Mesendoderm (in vitro differentiated cells): ENCODE results near the gene ATP5F1D.

Source experiments
- DNase-seq: peaks from one replicate; pipeline ENCODE4 v3.0.0; 2013
- H2AK5ac ChIP-seq: 2 replicates; pipeline ENCODE4 v1.6.1; 2013; ENCODE audit warnings: low read length, inconsistent platforms
- H2BK120ac ChIP-seq: 2 replicates; pipeline ENCODE4 v1.6.1; 2013; ENCODE audit warnings: low read depth, mild to moderate bottlenecking, low read length, moderate library complexity, mixed read lengths
- H2BK15ac ChIP-seq: replicated peaks from 2 replicates; pipeline ENCODE4 v1.6.1; 2013; ENCODE audit warnings: low read depth, mild to moderate bottlenecking, moderate library complexity
- H2BK5ac ChIP-seq: 2 replicates; pipeline ENCODE4 v1.6.1; 2013; ENCODE audit warnings: low read length, inconsistent platforms
- H3K18ac ChIP-seq: 2 replicates; pipeline ENCODE4 v1.6.1; 2013; ENCODE audit warnings: mild to moderate bottlenecking, low read length, mixed read lengths
- H3K23ac ChIP-seq: one replicate; pipeline ENCODE4 v1.6.1; 2013; ENCODE audit warnings: low read length
- H3K27ac ChIP-seq: 2 replicates; pipeline ENCODE4 v1.5.1; 2013; ENCODE audit warnings: low read depth, mild to moderate bottlenecking, inconsistent platforms, low read length, moderate library complexity
- H3K27me3 ChIP-seq: 2 replicates; pipeline ENCODE4 v1.6.1; 2013; ENCODE audit warnings: low read length, control low read depth, mild to moderate bottlenecking, inconsistent platforms; ENCODE audit not compliant: insufficient read depth, poor library complexity
- H3K36me3 ChIP-seq: 2 replicates; pipeline ENCODE4 v1.6.1; 2013; ENCODE audit warnings: low read length, inconsistent platforms; ENCODE audit not compliant: control insufficient read depth, insufficient read depth
- H3K4ac ChIP-seq: one replicate; pipeline ENCODE4 v1.6.1; 2013; ENCODE audit warnings: low read depth, mild to moderate bottlenecking, low read length, moderate library complexity
- H3K4me1 ChIP-seq: 2 replicates; pipeline ENCODE4 v1.6.1; 2013; ENCODE audit warnings: low read depth, low read length, inconsistent platforms; ENCODE audit not compliant: control insufficient read depth
- H3K4me2 ChIP-seq: 2 replicates; pipeline ENCODE4 v1.6.1; 2013; ENCODE audit warnings: low read length
- H3K4me3 ChIP-seq: 2 replicates; pipeline ENCODE4 v1.5.1; 2013; ENCODE audit warnings: mild to moderate bottlenecking, low read length
- H3K56ac ChIP-seq: one replicate; pipeline ENCODE4 v1.6.1; 2013; ENCODE audit warnings: low read length
- H3K79me1 ChIP-seq: 2 replicates; pipeline ENCODE4 v1.6.1; 2013; ENCODE audit warnings: low read length, inconsistent platforms
- H3K79me2 ChIP-seq: 2 replicates; pipeline ENCODE4 v1.6.1; 2013; ENCODE audit warnings: mild to moderate bottlenecking, low read length; ENCODE audit not compliant: control insufficient read depth, insufficient read depth
- H3K9ac ChIP-seq: 2 replicates; pipeline ENCODE4 v1.6.1; 2013; ENCODE audit warnings: low read length, inconsistent platforms
- H4K5ac ChIP-seq: one replicate; pipeline ENCODE4 v1.6.1; 2013; ENCODE audit warnings: low read length
- H4K8ac ChIP-seq: one replicate; pipeline ENCODE4 v1.6.1; 2013; ENCODE audit warnings: low read depth, mild to moderate bottlenecking, control low read depth, low read length, moderate library complexity
- WGBS: extraction: QIAGEN DNeasy Blood & Tissue Kit; methylation state at CpG from one replicate; pipeline ENCODE4 v1.1.7; 2013; ENCODE audit warnings: low lambda C conversion rate, missing lambda C conversion rate; ENCODE audit not compliant: insufficient coverage; ENCODE audit errors: extremely low coverage; 5-methylcytosine and 5-hydroxymethylcytosine counted together

Gene ATP5F1D

DNA sequence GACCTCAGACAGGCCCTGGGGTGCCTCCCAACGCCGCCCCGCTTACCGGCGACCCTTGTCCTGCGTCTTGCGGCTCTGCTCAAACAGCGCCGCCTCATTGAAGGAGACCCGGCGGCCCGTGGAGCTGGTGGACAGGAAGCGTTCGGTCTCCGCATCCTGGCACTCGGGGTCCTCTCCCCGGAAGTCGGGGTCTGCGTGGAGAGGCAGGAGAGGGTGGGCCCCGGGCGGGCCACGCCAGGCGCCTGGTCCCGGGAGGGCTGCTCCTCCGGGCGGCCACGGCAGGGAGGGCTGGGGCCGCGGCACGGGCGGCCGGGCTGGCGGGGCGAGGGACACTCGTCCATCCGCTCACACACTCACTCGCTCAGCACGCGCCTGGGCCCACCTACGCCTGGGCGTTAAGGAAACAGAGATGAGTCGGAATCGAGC lies 6.6 kb upstream of the ATP5F1D start:
- DNase-seq: no peak
- H4K8ac ChIP-seq: no peak overlapping the region

DNA sequence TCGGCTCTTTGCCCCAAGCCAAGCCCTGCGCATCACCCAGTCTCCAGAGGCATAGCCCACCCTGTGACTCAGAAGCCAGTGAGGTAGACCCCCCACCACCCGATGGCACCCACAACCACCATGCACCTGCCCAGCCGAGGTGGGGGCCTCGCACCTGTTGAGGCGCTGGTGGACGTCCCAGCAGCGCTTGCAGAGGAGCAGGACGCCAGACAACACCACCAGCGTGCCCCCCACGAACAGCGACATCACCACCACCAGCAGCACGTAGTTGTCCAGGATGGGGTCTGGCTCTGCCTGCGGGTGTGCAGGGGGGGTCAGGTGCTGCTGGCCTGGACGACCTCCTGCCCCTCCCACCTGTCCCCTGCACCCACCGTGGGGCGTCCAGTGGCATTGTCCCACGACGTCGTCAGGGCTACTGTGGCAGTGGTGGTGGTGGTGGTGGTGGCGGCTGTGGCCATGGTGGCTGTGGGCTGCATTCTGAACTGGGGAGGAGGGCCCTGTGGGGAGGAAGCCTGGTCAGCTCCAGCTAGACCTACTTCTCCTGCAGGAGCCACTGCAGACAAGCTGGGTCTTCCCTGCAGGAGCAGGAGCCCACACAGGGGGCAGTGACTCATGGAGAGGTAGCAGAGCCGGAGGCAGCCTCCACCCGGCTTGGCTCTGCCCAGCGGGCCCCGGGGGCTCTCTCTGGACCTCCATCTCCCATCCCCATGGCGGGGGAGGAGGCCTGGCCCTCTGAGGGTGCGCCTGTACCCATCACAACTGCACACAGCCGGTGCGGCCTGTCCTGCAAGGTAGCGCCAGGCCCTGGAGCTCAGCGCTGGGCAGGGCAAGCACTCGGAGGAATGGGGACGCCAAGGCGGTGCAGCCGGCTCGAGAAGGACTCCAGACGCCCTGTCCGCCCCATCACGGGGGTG lies 5.7 kb upstream of the ATP5F1D start:
- Histone ChIP-seq H3K4me2 (peak overlapping the region; percentile 34), H3K18ac (no peak overlapping the region), H2AK5ac (no peak overlapping the region), H3K4ac (no peak overlapping the region), H3K36me3 (no peaks in the 10 kb centered on the region), H3K79me2 (no peaks in the 10 kb centered on the region), H2BK120ac (no peak overlapping the region), H2BK5ac (no peak overlapping the region), H3K27me3 (no peaks in the 10 kb centered on the region), H3K56ac (peak overlapping the region; percentile 73), H3K27ac (no peak overlapping the region), H4K5ac (no peak overlapping the region), H3K4me1 (no peaks in the 10 kb centered on the region), H3K9ac (peak overlapping the region; percentile 54), H3K23ac (peak overlapping the region; percentile 50), H2BK15ac (no peak overlapping the region), H4K8ac (no peak overlapping the region), H3K79me1 (no peaks in the 10 kb centered on the region), H3K4me3 (no peak overlapping the region)
- WGBS: no CpG with 5 or more reads among the region's 39 CpGs
- DNase-seq: no peak

More for the DNA sequence above, 6.6 kb upstream of the ATP5F1D start:
- no CpG with 5 or more reads among the region's 43 CpGs for WGBS
- Histone ChIP-seq H3K56ac (no peak overlapping the region), H3K27me3 (no peaks in the 10 kb centered on the region), H3K4me1 (no peaks in the 10 kb centered on the region), H2BK5ac (no peak overlapping the region), H3K4me2 (no peak overlapping the region), H3K27ac (no peak overlapping the region), H2AK5ac (no peak overlapping the region), H3K36me3 (no peaks in the 10 kb centered on the region), H2BK15ac (no peak overlapping the region), H3K9ac (no peak overlapping the region), H3K23ac (no peak overlapping the region), H3K79me1 (no peaks in the 10 kb centered on the region), H4K5ac (no peak overlapping the region), H3K18ac (no peak overlapping the region), H3K4me3 (no peak overlapping the region), H3K79me2 (no peaks in the 10 kb centered on the region), H2BK120ac (no peak overlapping the region), H3K4ac (no peak overlapping the region)

DNA sequence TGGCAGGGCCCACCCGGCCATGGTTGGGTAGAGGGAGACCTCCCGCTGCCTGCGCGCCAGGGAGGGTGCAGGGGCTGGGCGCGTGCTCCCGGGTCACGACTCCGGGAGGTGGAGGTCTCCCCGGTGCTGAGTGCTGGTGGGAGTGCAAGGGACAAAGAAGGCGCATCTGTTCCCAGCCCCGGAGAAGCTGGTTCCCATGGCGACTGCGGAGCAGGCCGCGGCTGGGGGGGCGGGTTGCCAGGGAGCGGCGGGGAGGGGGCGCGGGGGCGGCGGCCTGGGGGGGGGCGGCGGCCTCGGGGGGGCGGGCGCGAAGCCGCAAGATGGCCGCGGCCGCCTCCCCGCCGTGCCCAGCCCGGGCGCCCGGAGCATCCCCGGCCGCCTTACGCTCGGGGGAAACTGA lies 5.0 kb upstream of the ATP5F1D start:
- no peak overlapping the region for H2BK120ac ChIP-seq
- H3K27ac ChIP-seq: no peak overlapping the region
- no peak overlapping the region for H3K4ac ChIP-seq
- no peak overlapping the region for H2BK15ac ChIP-seq
- H3K4me1 ChIP-seq: no peaks in the 10 kb centered on the region
- H3K79me1 ChIP-seq: no peaks in the 10 kb centered on the region
- H3K4me3 ChIP-seq: peak overlapping the region; percentile 62
- no peaks in the 10 kb centered on the region for H3K36me3 ChIP-seq
- H3K23ac ChIP-seq: no peak overlapping the region
- peak overlapping the region; percentile 64 for H3K4me2 ChIP-seq
- H3K56ac ChIP-seq: peak overlapping the region; percentile 91
- no peak overlapping the region for H2BK5ac ChIP-seq
- H2AK5ac ChIP-seq: no peak overlapping the region
- WGBS: no CpG with 5 or more reads among the region's 42 CpGs
- no peak for DNase-seq
- H3K79me2 ChIP-seq: no peaks in the 10 kb centered on the region
- H4K8ac ChIP-seq: no peak overlapping the region
- H3K18ac ChIP-seq: no peak overlapping the region
- H3K27me3 ChIP-seq: no peaks in the 10 kb centered on the region
- H4K5ac ChIP-seq: no peak overlapping the region
- H3K9ac ChIP-seq: peak overlapping the region; percentile 73

DNA sequence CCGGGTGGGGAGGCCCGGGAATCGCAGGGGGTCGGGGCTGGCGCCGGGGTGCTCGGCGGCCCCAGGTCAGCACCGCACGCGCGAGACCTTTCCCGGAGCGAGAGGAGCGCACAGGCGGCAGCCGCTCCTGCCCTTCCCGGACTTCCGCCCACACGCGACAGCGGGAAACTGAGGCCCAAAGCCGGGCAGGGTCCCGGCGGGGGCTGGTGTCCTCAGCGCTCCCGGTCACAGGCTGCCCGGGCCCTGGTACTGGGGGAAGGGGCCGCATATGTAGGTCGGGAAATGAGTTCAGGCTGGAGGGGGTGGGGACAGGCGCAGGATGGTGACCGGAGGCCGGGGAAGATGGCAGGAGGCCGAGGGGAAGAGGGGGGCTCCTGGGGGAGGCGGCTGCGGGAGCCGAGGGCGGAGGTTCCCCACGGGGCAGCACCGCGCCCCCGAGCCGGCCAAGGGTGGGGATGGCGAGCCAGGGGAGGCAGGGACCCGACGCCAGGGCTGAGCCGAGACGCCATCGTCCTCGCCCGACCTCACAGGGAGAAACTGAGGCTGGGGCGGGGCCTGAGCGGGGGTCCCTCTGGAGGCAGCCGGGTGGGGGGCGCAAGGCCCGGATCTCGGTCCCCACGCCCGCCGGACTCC lies 4.4 kb upstream of the ATP5F1D start:
- no peak overlapping the region for H2AK5ac ChIP-seq
- H3K27ac ChIP-seq: no peak overlapping the region
- no peaks in the 10 kb centered on the region for H3K4me1 ChIP-seq

DNA sequence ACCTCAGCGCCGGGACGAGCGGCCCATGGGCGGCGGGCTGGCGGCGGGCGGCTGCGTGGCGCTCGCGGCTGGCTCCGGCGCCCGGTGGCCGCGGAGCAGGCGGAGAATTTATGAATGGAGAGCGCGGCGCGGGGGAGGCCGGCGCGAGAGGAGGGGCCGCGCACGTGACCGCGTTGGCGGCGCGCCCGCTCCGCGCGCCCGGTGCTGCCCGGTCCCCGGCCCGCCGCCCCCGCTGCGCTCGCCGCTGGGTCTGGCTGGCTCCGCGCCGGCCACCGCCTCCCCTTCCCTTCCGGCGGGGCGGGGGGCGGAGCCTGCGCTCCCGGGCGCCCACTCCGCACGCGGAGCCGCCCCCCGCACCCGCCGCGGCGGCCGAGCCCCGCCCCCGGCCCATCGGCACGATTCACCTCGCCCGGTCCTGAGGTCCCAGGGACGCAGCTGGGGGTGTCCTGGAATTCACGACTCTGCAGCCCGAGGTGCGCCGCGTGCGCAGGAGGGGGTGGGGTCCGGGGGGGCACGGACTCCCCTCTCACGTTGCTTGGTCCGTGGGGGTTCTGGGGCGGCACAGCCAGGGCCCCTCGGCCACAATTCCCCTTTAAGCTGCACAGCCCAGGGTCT lies 3.7 kb upstream of the ATP5F1D start, which contains the start of gene CBARP:
CBARP (minus strand) TSS at position 252 of the 615 bp plus-strand sequence. CDS start 1,905 bp downstream, outside the sequence.
- H3K79me1 ChIP-seq: peaks cover 5% of the 10 kb centered on the region
- no peak within 1 kb of the TSS for H4K8ac ChIP-seq
- no peak for DNase-seq
- H3K79me2 ChIP-seq: peaks cover 5% of the 10 kb centered on the region
- peak within 1 kb of the TSS; percentile 91 for H3K56ac ChIP-seq
- no peaks in the 10 kb centered on the region for H3K27me3 ChIP-seq
- no peak within 1 kb of the TSS for H4K5ac ChIP-seq
- peak within 1 kb of the TSS; percentile 90 for H3K23ac ChIP-seq
- H3K27ac ChIP-seq: no peak within 1 kb of the TSS
- peak within 1 kb of the TSS; percentile 4 for H2AK5ac ChIP-seq
- no peaks in the 10 kb centered on the region for H3K36me3 ChIP-seq
- H3K18ac ChIP-seq: peak within 1 kb of the TSS; percentile 61
- H3K4ac ChIP-seq: peak within 1 kb of the TSS; percentile 75
- H2BK120ac ChIP-seq: no peak within 1 kb of the TSS
- peak within 1 kb of the TSS; percentile 62 for H3K4me3 ChIP-seq
- no CpG with 5 or more reads among the region's 87 CpGs for WGBS
- no peak within 1 kb of the TSS for H2BK5ac ChIP-seq
- no peaks in the 10 kb centered on the region for H3K4me1 ChIP-seq
- peak within 1 kb of the TSS; percentile 73 for H3K9ac ChIP-seq
- H3K4me2 ChIP-seq: peak within 1 kb of the TSS; percentile 64
- no peak within 1 kb of the TSS for H2BK15ac ChIP-seq

More for the DNA sequence above, 4.4 kb upstream of the ATP5F1D start:
- Histone ChIP-seq H3K23ac (no peak overlapping the region), H3K79me1 (peaks cover 2% of the 10 kb centered on the region), H2BK120ac (no peak overlapping the region), H3K79me2 (peaks cover 2% of the 10 kb centered on the region), H2BK5ac (no peak overlapping the region), H3K27me3 (no peaks in the 10 kb centered on the region), H3K4me2 (peak overlapping the region; percentile 64), H3K36me3 (no peaks in the 10 kb centered on the region), H3K4ac (peak overlapping the region; percentile 75), H2BK15ac (no peak overlapping the region), H4K5ac (no peak overlapping the region), H3K4me3 (peak overlapping the region; percentile 62), H3K18ac (peak overlapping the region; percentile 61), H4K8ac (no peak overlapping the region), H3K9ac (peak overlapping the region; percentile 73), H3K56ac (peak overlapping the region; percentile 91)
- no CpG with 5 or more reads among the region's 60 CpGs for WGBS
- DNase-seq: no peak
